Fibroblast of skin of left quadriceps (primary cell): ENCODE data around the gene ERAP2.
"Not testable (repeated sequence)": the region's sequence is repeated elsewhere in the genome, so short reads cannot be mapped to it uniquely, and the experiment has no call there.

ENCODE experiments used
- DNase-seq, 2 experiments: peaks; one replicate each; pipeline ENCODE4 v3.0.0-alpha.2; 2013; ENCODE audit warnings: low read depth in 2 of 2

Gene ERAP2

DNA sequence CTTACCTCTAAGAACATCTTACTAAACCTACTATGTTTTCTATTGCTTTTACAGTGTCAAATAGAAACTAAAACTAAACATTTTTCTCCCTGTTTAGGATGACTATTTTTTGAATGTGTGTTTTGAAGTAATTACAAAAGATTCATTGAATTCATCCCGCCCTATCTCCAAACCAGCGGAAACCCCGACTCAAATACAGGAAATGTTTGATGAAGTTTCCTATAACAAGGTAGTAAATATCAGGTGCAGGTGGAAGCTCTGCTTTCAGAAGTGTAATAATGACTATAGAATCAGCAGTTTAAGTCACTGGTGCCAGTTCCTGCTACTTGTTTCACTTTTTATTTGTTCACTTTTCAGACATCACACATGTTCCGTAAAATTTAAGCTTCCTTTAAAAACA is 20.0 kb downstream of the ERAP2 start:
- DNase-seq, result no peak

DNA sequence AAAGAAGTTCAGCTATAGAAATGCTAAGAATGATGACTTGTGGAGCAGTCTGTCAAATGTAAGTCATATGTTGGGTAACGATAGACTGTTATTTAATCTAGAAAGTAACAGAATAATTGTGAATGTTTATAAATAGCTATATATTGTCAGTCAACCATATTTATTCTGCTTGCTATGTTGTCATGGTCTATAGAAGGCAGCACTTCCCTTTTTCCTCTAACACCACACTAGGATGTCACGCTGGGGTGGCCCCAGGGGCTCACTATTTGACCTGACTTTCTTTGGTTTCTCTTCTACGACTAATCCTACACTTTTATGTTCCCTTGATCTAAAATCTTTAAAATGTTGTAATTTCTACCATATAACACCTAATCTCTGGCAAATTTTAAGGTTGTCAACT is 20.5 kb downstream of the ERAP2 start:
- DNase-seq, result no peak

DNA sequence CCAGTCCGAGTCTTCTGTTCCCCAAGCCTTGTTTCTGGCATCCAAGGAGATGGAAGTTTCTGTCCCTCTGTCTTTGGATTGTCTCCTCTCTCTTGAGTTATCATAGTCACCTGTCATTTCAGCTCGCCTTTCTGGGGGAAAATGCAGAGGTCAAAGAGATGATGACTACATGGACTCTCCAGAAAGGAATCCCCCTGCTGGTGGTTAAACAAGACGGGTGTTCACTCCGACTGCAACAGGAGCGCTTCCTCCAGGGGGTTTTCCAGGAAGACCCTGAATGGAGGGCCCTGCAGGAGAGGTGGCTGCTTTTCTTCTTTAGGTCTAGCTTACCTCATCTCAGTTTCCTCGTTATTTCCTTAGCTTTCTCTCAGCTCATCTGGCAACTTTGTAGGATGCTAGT is 25.1 kb downstream of the ERAP2 start:
- DNase-seq, result no peak

DNA sequence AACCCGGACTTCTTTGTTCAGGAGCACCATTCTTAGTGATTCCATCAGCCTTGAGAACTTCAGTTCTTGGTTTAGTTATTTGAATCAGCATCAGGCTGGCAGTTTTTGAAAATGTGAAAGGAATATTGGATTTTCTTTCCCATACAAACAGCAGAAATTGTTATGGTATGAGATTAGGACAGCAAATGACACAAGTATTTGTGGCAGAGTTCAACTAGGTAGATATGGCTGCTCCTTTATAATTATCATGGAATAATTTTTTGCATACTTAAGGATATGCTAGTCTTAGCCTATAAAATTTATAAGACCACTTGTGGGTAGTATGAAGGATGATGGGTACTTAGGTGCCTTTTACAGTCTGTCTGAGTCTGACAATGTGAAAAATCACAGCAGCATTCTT is 25.5 kb downstream of the ERAP2 start:
- DNase-seq, result no peak

DNA sequence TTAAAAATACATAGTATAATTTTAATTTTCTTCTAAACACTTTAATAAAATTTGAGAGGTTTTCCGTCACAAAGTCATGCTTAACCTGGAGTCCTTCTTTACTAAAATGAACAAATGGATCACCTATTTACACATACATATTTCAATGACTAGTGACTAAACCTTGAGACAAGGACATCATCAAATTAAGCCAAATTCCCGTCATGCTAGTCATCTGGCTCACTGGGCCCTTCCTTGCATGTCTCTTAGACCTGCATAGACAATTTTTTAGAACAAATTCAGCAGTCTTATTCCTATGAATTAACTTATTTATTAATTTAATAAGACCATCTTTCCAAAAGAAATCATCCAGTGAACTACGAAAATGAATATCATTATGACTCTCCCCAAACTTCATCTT is 26.6 kb downstream of the ERAP2 start:
- DNase-seq, result no peak

DNA sequence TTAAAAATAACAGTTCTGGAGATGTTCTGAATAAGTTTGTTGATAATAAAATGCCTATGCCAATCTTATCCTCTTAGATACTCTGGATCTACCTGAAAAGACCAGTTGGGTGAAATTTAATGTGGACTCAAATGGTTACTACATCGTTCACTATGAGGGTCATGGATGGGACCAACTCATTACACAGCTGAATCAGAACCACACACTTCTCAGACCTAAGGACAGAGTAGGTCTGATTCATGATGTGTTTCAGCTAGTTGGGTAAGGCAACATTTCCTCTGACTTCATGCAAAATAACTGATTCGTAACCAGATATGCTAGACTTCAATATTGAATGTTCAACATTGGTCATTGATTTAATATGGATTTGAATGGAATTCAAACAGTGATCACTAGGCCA is 27.0 kb downstream of the ERAP2 start:
- DNase-seq, result no peak

DNA sequence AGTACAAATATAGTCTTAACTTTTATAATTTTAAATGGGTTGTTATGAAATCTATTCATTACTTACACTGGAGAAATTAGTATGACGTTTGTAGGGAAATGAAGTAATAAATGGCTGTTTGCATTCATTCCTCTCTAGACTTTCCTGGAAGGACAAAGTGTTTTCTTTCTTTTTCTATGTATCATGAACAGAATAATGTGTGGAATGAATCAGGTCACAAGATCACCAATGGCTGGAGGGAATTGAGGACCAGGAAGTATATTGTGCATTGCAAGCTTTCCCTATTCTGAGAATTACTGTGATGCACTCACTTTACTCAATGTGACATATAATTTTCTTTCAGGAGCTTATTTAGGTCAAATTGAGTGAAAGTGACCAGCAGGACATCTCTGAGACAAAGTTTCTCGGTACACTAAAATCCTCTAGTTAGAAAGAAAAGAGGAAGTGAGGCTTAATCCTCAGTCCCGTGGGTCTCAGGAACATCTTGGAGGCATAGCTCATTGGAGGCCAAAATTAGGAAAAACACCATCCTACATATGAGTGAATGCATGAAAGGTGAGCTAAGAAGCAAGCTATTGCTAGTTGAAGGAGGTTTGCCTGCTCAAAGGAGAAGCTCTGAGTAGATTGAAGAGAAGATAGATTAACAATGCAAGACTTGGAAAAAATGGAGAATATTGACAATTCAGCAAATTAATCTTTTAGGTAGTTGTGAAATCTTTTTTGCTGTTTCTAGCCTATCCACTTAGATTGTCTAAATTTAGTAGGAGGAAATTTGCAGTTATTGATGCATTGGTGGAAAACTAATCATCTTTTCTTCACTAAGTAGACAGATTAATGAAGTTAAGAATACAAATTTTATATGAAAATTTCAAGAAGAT is 28.0 kb downstream of the ERAP2 start:
- no peak for DNase-seq

DNA sequence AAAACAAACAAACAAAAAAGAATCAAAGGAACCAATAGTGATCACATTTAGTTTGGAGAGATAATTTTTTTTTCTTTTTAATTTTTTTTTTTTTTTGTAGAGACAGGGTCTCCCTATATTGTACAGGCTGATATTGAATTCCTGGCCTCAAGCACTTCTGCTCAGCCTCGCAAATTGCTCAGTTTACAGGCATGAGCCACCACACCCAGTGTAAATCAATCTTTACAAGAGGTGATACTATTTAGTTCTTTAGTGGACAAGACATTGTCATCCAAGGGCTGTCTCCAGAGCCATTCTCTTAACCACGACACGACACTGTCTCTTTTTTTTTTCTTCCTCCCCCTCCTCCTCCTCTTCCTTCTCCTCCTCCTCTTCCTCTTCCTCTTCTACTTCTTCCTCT is 29.6 kb downstream of the ERAP2 start:
- DNase-seq, result no peak

DNA sequence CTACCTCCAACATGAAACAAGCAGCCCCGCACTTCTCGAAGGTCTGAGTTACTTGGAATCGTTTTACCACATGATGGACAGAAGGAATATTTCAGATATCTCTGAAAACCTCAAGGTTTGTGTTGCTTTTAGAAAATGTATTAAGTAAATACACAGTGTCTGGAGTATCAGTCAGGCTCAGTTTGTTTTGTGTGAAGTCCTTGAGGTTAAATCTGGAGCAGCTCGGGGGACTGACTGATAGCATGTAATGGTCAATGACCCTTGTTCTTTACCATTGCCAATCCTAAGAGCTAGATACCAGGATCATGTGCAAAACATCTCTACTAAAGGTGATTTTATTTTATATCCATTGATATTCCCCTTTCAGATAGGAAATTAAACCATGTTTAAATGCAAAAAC is 32.7 kb downstream of the ERAP2 start:
- no peak for DNase-seq

DNA sequence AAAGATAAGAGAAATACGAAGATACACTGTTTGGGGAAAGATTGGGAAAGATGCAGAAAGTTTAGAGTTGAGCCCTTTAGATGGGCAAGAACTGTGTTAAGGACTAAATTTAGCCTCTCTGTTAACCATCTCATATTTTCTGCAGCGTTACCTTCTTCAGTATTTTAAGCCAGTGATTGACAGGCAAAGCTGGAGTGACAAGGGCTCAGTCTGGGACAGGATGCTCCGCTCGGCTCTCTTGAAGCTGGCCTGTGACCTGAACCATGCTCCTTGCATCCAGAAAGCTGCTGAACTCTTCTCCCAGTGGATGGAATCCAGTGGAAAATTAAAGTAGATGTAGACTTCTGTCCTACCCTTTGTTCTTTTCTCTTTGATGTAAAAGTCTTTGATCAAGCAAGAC is 33.1 kb downstream of the ERAP2 start:
- no peak for DNase-seq

DNA sequence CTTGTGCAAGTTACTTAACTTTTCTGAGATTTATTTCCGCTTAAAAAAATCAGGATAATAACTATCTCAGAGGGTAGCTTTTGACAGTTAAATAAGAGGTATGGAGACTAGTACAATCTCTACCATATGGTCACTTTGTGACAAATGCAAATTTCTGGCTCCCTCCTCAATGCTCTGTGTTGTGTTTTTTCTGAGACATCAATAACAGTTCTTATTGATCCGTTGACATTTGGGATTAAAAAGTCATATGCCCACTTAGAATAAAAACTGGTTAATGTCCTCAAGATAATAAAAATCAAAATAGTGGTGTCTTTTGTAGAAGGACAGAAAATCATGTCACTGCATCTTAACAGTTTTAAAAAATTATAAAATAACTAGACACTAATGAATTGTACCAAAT is 34.8 kb downstream of the ERAP2 start:
- no peak for DNase-seq

DNA sequence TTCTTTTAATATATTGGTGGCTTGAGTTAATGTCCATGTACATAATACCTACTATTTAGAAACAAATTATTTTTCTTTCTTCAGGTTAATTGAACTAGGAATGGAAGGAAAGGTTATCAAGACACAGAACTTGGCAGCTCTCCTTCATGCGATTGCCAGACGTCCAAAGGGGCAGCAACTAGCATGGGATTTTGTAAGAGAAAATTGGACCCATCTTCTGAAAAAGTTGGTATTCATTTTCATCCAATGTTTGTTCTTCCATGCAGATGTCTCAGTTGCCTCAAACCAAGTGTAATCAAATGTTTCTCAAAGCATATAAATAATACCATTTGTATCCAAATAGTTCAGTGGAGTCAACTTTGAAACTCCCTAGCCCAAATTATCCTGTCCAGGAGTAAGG is 36.9 kb downstream of the ERAP2 start:
- no peak for DNase-seq

DNA sequence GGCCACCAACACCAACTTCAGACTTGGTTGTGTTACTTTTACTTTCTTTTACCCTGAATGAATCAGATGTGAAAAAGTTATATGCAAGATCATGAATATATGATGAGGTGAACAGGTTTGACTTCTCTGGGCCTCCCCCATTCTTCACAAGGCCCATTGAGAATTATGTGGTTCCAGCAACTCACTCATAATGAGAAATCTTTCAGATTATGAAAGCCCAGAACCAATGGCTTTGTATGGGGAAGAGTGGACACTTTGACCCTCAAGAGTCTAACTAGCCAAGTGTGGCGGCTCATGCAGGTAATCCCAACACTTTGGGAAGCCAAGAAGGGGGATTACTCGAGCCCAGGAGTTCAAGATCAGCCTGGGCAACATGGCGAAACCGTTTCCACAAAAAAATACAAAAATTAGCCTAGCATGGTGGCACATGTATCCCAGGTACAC is 43.5 kb downstream of the ERAP2 start:
- DNase-seq, result no peak

DNA sequence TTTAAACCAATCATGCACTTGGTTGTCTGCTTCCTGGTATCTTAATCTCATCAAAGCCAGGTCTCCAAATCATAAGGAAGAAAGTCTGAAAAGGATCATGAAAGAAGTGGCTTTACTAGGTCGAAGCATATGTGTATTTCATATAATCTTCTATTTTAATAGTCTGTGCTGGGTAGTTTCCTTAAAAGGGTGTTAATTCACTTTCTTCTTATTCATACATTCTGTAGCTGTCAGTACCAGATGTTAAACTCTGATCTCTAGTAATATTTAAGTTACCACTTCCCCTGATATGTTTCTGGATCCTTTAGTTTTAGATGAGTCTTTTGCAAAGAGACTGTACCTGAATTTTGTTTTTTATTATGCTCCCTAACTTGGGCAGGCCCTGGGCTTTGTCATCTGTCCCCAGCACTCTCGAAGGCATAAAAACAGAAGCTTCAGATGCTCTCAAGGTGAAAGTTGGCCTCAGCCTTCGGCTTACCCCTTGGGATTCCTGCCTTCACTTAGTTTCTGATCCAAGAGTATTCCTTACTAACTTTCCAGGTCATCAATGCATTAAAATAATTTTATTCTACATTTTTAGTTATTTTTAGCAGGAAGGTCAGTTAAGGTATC is 44.5 kb downstream of the ERAP2 start:
- DNase-seq, result no peak

DNA sequence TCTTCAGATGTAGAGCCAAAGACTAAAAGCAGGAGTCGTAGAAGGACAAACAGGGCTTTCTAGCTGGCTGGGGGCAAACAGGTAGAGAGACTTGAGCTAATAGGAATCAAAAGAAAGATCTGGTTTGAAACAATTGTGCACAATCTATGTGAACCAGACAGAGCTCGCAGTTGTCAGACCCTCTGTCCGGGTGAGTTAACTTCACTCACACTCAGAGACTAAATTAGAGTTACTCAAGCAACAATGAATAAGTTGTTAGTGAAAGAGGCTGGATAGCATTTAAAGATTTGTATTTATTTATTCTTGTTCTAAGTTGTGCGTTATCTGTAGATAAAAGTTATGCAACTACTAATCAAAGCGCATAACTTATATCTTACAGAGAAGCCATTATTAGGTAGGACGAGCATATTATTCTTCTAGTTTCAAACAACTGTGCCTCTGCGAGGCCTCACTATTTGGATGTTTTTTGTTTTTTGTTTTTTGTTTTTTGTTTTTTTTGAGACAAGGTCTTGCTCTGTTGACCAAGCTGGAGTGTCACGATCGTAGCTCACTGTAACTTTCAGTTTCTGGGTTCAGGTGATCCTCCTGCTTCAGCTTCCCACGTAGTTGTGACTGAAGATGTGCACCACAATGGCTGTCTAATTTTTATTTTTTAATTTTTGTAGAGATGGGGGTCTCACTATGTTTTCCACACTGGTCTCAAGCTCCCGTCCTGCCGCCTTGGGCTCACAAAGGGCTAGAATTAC is 46.4 kb downstream of the ERAP2 start:
- DNase-seq, result no peak

DNA sequence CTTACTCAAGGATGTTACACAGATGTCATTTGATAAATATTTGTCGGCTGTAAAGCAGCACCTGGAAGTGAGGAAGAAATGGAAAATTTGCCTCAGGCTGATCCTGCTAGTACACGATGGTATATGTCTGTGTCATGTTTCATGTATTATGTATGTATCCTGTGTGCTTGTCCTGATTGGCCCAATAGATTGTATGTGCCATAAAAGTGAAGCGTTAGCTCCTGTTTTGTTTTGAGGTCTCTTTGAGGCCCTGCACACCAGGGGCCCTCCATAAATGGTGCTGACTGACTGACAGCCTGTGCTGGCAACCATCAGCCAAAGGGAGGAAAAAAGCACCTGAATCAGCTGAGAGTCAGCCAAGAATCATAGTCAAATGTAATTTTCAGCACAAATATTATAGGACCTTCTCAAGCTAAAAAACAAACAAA is 47.7 kb downstream of the ERAP2 start:
- DNase-seq, result no peak

DNA sequence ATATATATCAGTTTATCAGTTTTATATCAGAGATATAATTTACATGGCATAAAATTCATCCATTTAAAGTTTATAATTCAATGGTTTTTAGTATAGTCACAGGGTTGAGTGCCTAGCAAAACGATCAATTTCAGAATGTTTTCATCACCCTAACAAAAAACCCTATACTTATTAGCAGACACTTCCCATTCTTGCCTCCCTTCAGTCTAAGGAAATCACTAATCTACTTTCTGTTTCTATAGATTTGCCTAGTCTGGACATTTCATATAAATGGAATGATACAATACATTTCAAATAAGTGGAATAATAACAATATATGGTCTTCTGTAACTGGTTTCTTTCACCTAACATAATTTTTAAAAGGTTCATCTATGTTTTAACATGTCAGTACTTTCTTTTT is 50.0 kb downstream of the ERAP2 start:
- DNase-seq, result no peak

DNA sequence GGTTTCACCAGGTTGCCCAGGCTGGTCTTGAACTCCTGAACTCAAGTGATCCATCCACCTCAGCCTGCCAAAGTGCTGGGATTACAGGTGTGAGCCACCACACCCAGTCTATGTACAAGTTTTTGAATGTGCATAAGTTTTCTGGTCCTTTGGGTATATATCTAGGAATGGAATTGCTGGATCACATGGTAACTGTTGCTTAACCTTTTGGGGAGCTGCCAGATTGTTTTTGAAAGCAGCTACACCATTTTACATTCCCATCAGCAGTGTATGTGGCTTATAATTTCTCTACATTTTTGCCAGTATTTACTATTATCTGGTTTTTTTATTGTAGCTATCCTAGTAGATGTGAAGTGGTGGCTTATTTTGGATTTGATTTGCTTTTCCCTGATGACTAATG is 50.7 kb downstream of the ERAP2 start:
- DNase-seq, result peak in 1 of 2 experiments; percentile 15

DNA sequence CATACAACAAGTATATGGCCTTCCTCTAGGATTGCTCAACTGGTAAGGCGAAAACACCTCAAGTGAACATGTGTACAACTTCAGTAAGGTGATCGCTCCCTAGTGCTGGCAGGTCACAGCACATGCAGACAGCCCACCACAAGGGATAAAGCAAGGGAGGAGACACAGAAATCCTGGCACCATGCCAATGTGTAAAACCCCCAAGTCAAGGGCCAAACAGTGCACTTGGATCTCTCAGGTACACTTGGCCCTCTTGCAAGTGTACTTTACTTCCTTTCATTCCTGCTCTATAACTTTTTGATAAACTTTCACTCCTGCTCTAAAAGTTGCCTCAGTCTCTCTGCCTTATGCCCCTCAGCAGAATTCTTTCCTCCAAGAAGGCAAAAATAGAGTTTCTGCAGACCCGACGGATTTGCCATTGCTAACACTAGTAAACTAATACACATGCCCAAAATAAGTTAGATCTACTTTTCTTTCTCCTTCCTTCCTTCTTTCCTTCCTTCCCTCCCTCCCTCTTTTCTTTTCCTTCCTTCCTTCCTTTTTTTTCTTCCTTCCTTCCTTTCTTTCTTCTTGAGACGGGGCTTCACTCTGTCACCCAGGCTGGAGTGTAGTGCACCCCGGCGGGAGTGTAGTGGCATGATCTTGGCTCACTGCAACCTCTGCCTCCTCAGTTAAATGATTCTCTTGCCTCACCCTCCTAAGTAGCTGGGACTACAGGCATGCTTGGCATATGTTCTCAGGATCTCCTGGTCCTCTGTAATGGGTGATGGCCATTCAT is 52.8 kb downstream of the ERAP2 start:
- DNase-seq, result no peak

DNA sequence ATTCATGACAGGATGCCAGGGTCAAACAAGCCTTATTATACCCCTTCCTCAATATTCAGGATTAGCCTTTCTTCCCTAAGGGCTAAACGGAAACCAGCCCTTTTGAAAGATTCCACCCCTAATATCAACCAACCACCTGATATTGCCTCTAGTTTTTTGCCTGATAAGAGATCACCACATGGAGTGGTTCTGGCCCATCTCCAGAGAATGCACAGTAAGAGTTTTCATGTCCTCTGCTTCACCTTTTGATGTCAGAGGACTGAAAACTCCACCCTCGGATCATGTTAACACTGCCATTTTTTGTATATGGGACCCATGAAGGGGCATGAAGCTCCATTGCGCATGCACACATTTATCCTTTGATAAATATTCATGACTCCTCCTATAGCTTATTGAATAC is 53.8 kb downstream of the ERAP2 start:
- no peak for DNase-seq

DNA sequence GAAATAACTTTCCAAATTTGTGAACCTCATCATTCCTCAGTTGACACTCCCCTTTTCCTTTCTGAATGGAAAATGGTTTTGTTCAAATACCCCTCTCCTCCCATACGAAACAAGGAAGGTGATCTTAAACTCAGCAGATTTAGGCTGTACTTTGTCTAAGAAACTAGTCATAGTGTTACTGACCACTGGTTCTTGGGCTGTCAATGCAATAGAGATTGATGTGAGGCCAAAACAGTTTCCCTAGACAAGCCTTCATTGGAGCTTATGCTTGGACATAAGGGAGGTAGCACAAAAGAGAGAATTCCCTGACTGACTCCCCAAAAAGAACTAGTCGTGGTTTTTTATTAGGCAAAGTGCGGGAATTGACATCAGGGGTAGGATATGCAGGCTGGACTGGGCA is 54.3 kb downstream of the ERAP2 start:
- DNase-seq, result no peak

DNA sequence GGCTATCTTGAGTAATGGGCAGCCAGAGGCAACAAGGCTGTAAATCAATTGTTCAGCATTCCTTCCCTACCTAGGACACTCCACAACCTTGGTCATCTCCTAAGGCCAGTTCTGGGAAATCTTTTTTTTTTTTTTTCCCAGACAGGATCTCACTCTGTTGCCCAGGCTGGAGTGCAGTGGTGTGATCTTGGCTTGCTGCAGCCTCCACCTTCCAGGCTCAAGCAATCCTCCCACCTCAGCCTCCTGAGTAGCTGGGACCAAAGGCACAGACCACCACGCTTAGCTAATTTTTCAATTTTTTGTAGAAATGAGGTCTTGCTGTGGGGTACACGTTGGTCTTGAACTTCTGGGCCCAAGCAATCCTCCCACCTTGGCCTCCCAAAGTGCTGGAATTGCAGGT is 54.7 kb downstream of the ERAP2 start:
- DNase-seq, result not testable (repeated sequence)
